Measurements from ENCODE around the gene TSHZ3.

GRCh38 chr19:31264041-31264778 is 85.0 kb downstream of the TSHZ3 start:
- TF ChIP-seq CTCF (IDR thresholded peaks at IDR 0.05) (no peak), POLR2A (IDR thresholded peaks at IDR 0.05) (no peak)

Data from lower leg skin (tissue), 3 donors.